HG02840 (cell line): Measurements from ENCODE around the gene PGPEP1.

Experiments used
- ATAC-seq: cut with Tn5 transposase; IDR thresholded peaks from one replicate; pipeline ENCODE4 v1.9.1; 2021; ENCODE audit warnings: mild to moderate bottlenecking, moderate library complexity, moderate number of reproducible peaks; ENCODE audit not compliant: unreplicated experiment, low FRiP score

Gene PGPEP1

DNA sequence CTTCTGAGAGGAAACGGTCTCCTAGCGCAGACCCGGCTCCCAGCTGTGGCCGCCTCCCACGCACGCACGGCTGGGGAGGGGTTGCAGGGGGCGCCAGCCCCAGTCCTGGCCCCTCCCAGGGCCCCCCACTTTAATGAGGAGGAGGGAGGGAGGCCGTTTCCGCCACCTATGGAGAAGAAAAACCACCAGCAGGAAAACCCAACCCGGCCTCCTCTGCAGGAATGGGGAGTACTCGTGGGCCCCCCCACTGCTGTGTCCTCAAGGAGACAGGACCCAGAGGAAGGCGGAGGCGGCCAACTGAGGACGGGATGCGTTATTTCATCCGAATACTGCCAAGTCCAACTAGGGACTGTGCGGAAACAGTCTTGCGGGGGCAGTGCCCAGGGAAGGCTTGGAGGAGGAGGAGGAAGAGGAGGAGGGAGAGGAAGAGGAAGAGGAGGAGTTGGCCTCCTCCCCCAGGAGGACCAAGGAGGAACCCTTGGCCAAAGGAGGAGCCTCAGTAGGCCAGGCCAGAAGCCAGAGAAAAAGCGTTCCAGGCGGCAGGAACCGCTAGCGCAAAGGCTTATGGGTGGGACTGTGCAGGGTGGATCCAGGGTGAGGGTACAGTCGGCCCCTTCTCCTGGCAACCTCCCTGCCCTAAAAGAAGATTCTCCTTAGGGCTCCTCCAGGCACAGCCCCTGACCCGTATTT is 74.9 kb downstream of the PGPEP1 start:
- ATAC-seq = no peak

DNA sequence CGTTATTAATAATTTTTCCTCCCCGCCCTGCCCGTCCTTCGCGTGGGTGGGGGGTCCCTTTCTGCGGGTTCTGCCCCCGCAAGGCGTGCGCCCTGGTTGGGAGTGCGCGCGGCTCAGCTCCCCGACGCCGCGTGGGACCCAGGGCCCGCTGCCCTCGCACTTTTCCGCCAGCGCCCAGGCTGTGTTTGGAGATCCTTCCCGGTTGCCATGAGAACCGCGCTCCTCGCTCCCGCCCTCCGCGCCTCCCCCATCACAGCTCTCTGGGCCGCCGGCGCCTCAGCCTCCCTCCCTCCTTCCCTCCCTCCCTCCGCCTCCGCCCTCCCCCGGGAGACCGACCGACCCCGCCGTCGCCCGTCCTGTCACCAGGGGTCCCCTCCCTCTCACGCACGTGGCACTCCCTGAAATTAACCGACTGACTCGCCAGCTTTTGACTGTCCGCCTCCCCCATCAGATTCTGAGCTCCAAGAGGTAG is 76.4 kb downstream of the PGPEP1 start:
- ATAC-seq = no peak

DNA sequence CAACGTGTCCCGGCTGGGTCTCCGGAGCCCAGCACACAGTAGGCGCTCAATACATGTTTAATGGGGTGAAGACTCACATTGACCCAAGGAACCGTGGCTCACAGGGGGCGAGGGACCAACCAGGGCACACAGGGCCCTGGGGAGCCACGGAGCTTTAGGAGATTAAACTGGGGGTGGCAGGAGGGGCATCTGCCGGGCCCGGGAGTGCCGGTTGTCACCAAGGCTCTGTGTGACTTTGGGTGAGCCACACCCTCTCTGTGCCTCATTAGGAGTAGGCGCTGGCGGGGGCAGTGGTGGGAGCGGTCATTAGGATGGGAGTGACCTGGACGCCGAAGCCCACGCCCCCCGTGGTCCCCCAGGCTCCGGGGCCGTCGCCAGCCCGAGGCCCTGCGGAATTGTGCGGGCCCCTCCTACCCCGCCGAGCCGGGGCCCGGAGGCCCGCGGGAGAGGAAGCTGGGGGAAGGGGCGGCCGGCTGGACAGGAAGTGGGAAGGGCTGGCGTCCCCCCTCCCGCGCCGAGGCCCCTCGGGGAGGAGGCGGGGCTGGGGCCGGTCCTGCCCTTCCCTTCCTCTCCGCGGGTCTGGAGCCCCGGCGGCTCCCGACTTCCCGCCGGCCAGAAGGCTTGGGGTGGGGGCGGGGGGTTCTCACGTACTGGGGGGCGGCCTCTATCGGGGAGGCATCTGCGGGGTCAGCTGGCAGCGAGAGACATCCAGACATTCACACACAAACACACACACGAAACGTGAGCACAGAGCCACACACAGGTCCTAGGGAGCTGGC is 77.0 kb downstream of the PGPEP1 start:
- ATAC-seq = no peak

DNA sequence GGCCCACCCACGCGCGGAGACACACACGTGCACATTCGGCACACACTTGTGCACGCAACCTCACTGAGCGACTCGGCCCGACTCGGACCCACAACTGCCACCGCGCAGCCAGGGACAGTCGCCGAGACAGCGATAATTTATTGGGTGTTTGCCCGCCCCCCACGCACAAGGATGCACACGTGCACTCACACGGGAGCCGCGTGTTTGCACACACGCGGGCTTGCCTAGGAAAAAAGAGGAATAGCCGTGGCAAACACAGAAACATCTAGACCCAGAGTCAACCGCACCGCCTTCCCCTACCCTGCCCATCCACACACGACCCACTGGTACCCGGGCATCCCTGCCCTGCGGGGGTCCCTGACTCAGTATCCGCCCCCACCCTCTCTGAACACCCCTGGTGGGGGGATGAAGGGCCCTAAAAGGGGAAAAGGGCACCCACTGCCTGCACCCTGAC is 77.7 kb downstream of the PGPEP1 start:
- ATAC-seq = no peak

DNA sequence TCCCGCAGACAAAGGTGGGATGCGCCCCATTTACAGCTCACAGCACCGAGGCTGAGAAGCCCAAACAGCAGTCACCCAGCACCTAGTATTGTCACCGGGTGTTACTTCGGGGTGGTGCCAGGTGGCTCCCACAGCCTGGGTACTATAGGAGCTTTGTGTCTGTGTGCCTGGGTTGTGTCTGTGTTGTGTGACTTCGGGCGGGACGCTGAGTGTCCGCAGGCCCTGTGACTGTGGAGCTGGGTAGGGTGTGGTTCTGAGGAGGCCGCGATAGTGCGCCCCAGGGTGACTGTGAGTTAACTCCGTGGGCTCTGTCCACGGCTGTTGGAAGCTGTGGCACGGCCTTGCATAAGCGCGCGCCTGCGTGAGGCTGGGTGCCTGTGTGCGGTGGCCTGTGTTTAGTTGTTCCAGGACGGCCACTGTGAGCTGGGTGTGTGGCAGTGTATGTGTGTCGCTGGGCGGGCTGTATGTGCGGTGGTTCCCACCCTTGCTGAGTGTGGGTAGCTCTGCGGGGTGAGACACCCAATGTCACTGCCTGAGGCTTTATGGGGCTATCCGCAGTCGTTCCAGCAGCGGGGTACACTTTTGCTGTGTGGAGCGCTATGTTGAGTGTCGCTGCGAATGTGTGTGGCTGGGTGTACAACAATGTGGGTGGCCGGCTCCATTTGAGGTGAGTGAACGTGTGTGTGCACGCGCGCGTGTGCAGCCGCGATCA is 78.2 kb downstream of the PGPEP1 start:
- ATAC-seq = no peak

DNA sequence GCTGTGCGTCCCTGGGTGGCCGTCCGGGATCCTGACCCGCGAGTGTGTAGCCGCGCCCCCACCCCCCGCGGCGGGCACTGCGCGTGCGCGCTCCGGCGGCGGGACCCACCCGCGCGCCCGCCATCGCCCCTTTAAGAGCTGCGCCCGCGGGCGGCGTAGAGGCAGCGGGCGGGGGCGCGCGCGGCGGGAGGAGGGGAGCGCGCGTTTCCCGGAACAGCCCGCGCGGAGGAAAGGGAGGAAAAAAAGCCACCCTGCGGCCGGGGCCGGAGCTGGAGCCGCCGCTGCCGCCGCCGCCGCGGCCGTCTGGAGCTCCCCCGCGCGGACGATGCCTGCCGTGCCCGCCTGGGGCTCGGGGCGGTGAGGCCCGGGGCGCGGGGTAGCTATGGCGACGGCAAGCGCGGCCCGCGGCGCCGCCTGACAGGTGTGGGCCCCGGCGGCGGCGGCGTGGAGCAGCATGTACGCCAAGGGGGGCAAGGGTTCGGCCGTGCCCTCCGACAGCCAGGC is 78.8 kb downstream of the PGPEP1 start, which contains the start of gene SSBP4:
Gene SSBP4, plus strand, starts transcription at position 204 of the 504 bp plus-strand sequence. Its CDS starts 251 bp downstream, at position 455.
- no peak for ATAC-seq
